NK-92 (cell line): ENCODE data around the gene CLSTN3.
"Not testable (repeated sequence)": the region's sequence is repeated elsewhere in the genome, so short reads cannot be mapped to it uniquely, and the experiment has no call there.

Experiments used
- DNase-seq: peaks from one replicate; lab custom pipeline; 2025; ENCODE audit not compliant: unreplicated experiment; lab: John Stamatoyannopoulos, UW

CLSTN3 gene

GRCh38 chr12:7103837-7104584, 26.2 kb upstream of the CLSTN3 start:
- no peak for DNase-seq

GRCh38 chr12:7106082-7106481, 24.1 kb upstream of the CLSTN3 start:
- no peak for DNase-seq

- not testable (repeated sequence) for DNase-seq
These were observed 23.0 kb upstream of the CLSTN3 start for GRCh38 chr12:7107181-7107580.

GRCh38 chr12:7107636-7108002, 22.6 kb upstream of the CLSTN3 start:
- no peak for DNase-seq

GRCh38 chr12:7108003-7108795, 22.0 kb upstream of the CLSTN3 start:
- no peak for DNase-seq

GRCh38 chr12:7108796-7109571, 21.2 kb upstream of the CLSTN3 start, which contains the start of gene C1RL:
Gene C1RL (minus strand): TSS chr12:7109214. CDS start chr12:7109180, 34 bp downstream.
- no peak for DNase-seq

- DNase-seq, result no peak
These were observed 20.6 kb upstream of the CLSTN3 start for GRCh38 chr12:7109572-7109920.

- DNase-seq, result no peak
These were observed 19.5 kb upstream of the CLSTN3 start for GRCh38 chr12:7110661-7111060.

GRCh38 chr12:7112041-7112440, 18.1 kb upstream of the CLSTN3 start:
- DNase-seq, result no peak

GRCh38 chr12:7113389-7113871, 16.7 kb upstream of the CLSTN3 start:
- no peak for DNase-seq

GRCh38 chr12:7114008-7114407, 16.2 kb upstream of the CLSTN3 start:
- no peak for DNase-seq

GRCh38 chr12:7114851-7115250, 15.3 kb upstream of the CLSTN3 start:
- no peak for DNase-seq

- DNase-seq, result no peak
These were observed 14.0 kb upstream of the CLSTN3 start for GRCh38 chr12:7116196-7116595.

- DNase-seq, result no peak
These were observed 13.3 kb upstream of the CLSTN3 start for GRCh38 chr12:7116916-7117315.

- no peak for DNase-seq
These were observed 12.5 kb upstream of the CLSTN3 start for GRCh38 chr12:7117670-7118069.

GRCh38 chr12:7118881-7119280, 11.3 kb upstream of the CLSTN3 start:
- DNase-seq, result no peak

- no peak for DNase-seq
These were observed 10.0 kb upstream of the CLSTN3 start for GRCh38 chr12:7120166-7120565.

- no peak for DNase-seq
These were observed 8.8 kb upstream of the CLSTN3 start for GRCh38 chr12:7121324-7121723.

GRCh38 chr12:7122811-7123769, 7.1 kb upstream of the CLSTN3 start:
- DNase-seq, result no peak

GRCh38 chr12:7123806-7124522, 6.2 kb upstream of the CLSTN3 start:
- no peak for DNase-seq
